Calu3 (cell line): Measurements from ENCODE around the gene TLK2. TPM values are rescaled to one million over a fixed set of nuclear protein-coding genes. Genes with fewer than 3 reads are reported as not detected.
A peak's percentile ranks its signal among the peaks of the same experiment; 100 is the strongest.
"Not testable (repeated sequence)": the region's sequence is repeated elsewhere in the genome, so short reads cannot be mapped to it uniquely, and the experiment has no call there.

ENCODE experiments used
- BruUV-seq: library from RNA; stranded (reverse); fragments of 400-500 nt; replicated peaks from 2 replicates; lab custom pipeline; 2021; lab: Mats Ljungman, UMichigan
- CTCF ChIA-PET: fragments of 300-600 bp; sonication (Branson Sonifier 250); formaldehyde crosslinking; loops from one replicate; lab custom pipeline; 2022; ENCODE audit warnings: antibody characterized with exemption; lab: Charles Lee
- DNase-seq: peaks from one replicate; pipeline ENCODE4 v3.0.0; 2022
- H3K27ac Mint-ChIP-seq: one replicate; pipeline ENCODE4 v1.8.0; 2022; ENCODE audit warnings: mixed read lengths; ENCODE audit not compliant: unreplicated experiment
- H3K27me3 Mint-ChIP-seq: one replicate; pipeline ENCODE4 v1.8.0; 2022; ENCODE audit warnings: mixed read lengths; ENCODE audit not compliant: unreplicated experiment
- H3K36me3 Mint-ChIP-seq: one replicate; pipeline ENCODE4 v1.8.0; 2022; ENCODE audit warnings: mild to moderate bottlenecking, moderate library complexity, mixed read lengths; ENCODE audit not compliant: insufficient read depth, unreplicated experiment
- H3K4me1 Mint-ChIP-seq: one replicate; pipeline ENCODE4 v1.8.0; 2022; ENCODE audit warnings: mild to moderate bottlenecking, low read depth, mixed read lengths; ENCODE audit not compliant: unreplicated experiment
- H3K4me3 Mint-ChIP-seq: one replicate; pipeline ENCODE4 v1.8.0; 2022; ENCODE audit warnings: mild to moderate bottlenecking, low read depth, moderate library complexity, mixed read lengths; ENCODE audit not compliant: unreplicated experiment
- H3K9me3 Mint-ChIP-seq: one replicate; pipeline ENCODE4 v1.8.0; 2022; ENCODE audit warnings: low read depth, mixed read lengths; ENCODE audit not compliant: unreplicated experiment
- intact Hi-C: fragments of 100-400 bp; cut with micrococcal nuclease; formaldehyde crosslinking; loops from one replicate; pipeline ENCODE4 v1.10.0; 2022; ENCODE audit not compliant: unreplicated experiment
- total RNA-seq: library from RNA; stranded (reverse); gene quantifications from 2 replicates; pipeline ENCODE4 v1.2.3, GENCODE V29; 2022

The TLK2 gene
- total RNA-seq, 1 experiment from 2014 or later = 26.3 TPM

GRCh38 chr17:62536557-62536956, 57.9 kb downstream of the TLK2 start:
- H3K4me1 Mint-ChIP-seq, H3K27ac Mint-ChIP-seq, CTCF ChIA-PET, BruUV-seq, DNase-seq, H3K27me3 Mint-ChIP-seq, H3K9me3 Mint-ChIP-seq, intact Hi-C loops, H3K4me3 Mint-ChIP-seq: not testable (repeated sequence)
- H3K36me3 Mint-ChIP-seq = peaks cover 12% of the 10 kb centered on the region

DNA sequence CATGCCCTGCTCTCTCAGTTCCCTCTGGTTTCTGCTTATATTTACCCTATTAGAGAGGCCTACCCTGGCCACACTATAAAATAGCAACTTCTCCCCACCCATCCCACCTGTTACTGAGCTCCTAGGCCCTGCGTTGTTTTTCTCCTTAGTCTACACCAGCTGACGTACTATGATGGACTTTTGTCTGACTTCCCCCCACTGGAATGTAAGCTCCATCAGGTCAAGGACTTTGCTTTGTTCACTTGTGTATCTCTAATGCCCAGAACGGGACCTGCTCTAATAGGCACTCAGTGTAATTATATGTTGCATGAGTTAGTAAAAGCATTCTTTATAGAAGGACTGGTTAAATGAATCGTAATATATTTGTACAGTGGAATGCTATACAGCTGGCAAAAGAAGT, 62.4 kb downstream of the TLK2 start:
- CTCF ChIA-PET, DNase-seq, BruUV-seq, intact Hi-C loops, H3K9me3 Mint-ChIP-seq, H3K27ac Mint-ChIP-seq, H3K4me3 Mint-ChIP-seq, H3K27me3 Mint-ChIP-seq, H3K4me1 Mint-ChIP-seq: not testable (repeated sequence)
- peaks cover 12% of the 10 kb centered on the region for H3K36me3 Mint-ChIP-seq

DNA sequence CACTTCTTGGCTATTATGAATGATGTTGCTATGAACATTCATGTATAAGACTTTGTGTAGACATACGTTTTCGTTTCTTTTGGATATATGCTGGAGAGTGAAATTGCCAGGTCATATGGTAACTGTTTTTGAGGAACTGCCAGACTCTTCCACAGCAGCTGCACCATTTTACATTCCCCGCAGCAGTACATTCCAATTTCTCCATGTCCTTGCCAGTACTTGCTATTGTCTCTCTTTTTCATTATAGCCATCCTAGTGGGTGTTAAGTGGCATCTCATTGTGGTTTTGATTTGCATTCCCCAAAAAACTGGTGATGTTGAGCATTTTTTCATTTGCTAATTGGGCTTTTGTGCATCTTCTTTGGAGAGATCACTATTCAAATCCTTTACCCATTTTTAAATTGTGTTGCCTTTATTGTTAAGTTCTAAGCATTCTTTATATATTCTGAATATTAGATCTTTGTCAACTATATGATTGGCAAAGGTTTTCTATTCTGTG, 64.7 kb downstream of the TLK2 start:
- H3K4me3 Mint-ChIP-seq, DNase-seq, H3K27ac Mint-ChIP-seq, H3K4me1 Mint-ChIP-seq, CTCF ChIA-PET, H3K27me3 Mint-ChIP-seq, H3K9me3 Mint-ChIP-seq, intact Hi-C loops, BruUV-seq: not testable (repeated sequence)
- peaks cover 12% of the 10 kb centered on the region for H3K36me3 Mint-ChIP-seq

GRCh38 chr17:62546066-62546465, 67.4 kb downstream of the TLK2 start:
- BruUV-seq, H3K4me1 Mint-ChIP-seq, intact Hi-C loops, H3K4me3 Mint-ChIP-seq, H3K9me3 Mint-ChIP-seq, H3K27me3 Mint-ChIP-seq, CTCF ChIA-PET, DNase-seq, H3K27ac Mint-ChIP-seq, H3K36me3 Mint-ChIP-seq: not testable (repeated sequence)

DNA sequence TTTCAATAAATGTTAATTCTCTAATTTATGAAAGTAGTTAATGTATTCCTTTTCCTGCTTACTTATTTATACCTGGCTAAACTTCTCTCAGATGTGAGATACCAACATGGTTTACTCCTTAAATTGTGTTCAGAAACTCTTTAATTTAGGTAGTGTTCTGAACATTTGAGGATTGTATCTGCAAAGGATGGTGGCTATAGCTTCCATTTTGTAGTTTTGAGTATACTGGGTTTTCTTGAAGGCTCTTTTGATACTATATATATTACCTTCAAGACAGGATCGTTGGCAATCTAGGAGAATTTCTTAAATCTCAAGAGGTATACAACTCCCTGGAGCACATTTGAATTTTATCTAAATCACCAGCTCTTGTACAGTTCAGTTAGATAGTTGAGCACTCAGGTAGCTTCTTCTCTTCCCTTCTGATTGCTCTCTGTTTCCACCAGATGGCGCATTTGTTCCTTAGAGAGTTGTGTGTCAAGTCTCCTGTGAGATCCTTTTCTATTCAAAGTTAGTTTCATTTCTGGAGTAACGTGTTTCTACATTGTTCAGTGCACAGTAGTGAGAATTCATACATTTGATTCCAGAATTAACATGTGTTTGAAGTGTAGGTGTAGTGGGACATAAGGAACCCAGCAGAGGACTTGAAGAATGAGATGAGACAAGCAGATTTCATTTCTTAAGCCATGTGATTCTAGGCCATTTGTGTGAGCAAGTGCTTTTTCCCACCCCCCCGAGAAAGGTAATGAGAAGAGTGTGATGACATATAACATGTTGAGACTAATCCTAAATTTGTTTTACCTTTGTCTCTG, 74.4 kb downstream of the TLK2 start:
- H3K36me3 Mint-ChIP-seq, BruUV-seq, H3K27me3 Mint-ChIP-seq, H3K4me1 Mint-ChIP-seq, H3K27ac Mint-ChIP-seq, intact Hi-C loops, H3K4me3 Mint-ChIP-seq, H3K9me3 Mint-ChIP-seq: not testable (repeated sequence)
- CTCF ChIA-PET = interaction anchor here (0.6 to 1.0 kb wide), 4 partner anchors 40 to 926 kb away, joined by 3 to 9 read pairs (median 4); no protein-coding TSS in a partner anchor
- DNase-seq = peak; percentile 11

- CTCF ChIA-PET, H3K36me3 Mint-ChIP-seq, DNase-seq, BruUV-seq, H3K4me1 Mint-ChIP-seq, H3K27me3 Mint-ChIP-seq, H3K27ac Mint-ChIP-seq, intact Hi-C loops, H3K4me3 Mint-ChIP-seq, H3K9me3 Mint-ChIP-seq: not testable (repeated sequence)
These were observed 78.9 kb downstream of the TLK2 start for GRCh38 chr17:62557532-62557931.

- H3K27me3 Mint-ChIP-seq, DNase-seq, H3K4me3 Mint-ChIP-seq, H3K9me3 Mint-ChIP-seq, H3K4me1 Mint-ChIP-seq, BruUV-seq, H3K36me3 Mint-ChIP-seq, intact Hi-C loops, H3K27ac Mint-ChIP-seq, CTCF ChIA-PET: not testable (repeated sequence)
These were observed 80.3 kb downstream of the TLK2 start for GRCh38 chr17:62558941-62559340.

DNA sequence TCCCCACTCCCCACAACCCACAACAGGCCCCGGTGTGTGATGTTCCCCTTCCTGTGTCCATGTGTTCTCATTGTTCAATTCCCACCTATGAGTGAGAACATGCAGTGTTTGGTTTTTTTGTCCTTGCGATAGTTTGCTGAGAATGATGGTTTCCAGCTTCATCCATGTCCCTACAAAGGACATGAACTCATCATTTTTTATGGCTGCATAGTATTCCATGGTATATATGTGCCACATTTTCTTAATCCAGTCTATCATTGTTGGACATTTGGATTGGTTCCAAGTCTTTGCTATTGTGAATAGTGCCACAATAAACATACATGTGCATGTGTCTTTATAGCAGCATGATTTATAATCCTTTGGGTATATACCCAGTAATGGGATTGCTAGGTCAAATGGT, 82.3 kb downstream of the TLK2 start:
- DNase-seq, CTCF ChIA-PET, H3K27ac Mint-ChIP-seq, H3K9me3 Mint-ChIP-seq, intact Hi-C loops, BruUV-seq, H3K27me3 Mint-ChIP-seq, H3K4me3 Mint-ChIP-seq, H3K4me1 Mint-ChIP-seq: not testable (repeated sequence)
- peaks cover 17% of the 10 kb centered on the region for H3K36me3 Mint-ChIP-seq
